ENCODE results near the gene ZNF385C. TPM values are rescaled to one million over a fixed set of nuclear protein-coding genes. Genes with fewer than 3 reads are reported as not detected.

ZNF385C gene
- total RNA-seq, 1 donor from 2014 or later = 0.13 TPM

DNA sequence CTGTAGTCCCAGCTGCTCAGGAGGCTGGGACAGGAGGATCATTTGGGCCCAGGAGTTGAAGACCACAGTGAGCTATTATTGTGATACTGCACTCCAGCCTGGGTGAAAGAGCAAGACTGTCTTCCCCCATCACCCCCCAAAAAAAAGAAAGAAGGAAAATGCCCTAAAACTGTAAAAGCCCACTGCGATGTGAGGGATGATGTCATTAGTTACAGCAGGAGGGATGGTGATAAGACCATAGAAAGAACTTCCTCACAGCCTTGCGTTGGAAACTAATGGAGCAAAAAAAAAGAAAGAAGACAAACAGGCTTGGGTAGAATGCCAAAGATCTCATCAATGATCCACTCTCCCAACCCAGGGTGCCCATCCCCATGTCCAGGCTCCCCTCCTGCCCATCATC lies 18.7 kb downstream of the ZNF385C start:
- ATAC-seq (no peak), DNase-seq (ENCODE audit: low spot score) (no peak)

DNA sequence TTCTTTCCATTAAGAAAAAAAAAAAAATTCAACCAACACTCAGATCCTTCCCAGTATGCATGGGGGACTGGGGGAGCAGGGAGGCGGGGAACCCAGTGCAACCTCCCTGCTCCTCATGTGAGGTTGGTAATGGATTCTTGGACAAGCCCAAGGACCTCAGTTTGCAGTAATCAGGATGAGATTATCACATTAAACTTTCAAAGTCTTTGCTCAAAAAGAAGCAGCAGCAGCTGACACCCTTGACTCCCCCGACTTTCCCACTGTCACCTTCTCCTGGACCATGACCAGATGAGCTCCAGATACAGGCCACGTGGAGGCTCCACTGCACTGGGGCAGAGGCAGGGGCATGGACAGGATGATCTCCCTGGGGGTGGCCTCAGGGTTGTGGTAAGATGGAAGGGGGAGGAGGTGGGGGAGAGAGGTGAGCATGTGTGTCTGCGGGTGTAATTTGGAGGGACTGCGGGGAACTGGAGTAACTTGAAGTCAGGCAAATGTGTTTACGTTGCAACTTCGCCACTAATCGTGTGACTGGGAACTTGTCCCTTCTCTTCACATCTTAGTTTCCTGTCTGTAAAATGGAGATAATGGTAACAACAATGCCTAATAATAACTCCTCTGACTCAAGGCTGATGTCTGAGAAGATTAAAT lies 19.8 kb downstream of the ZNF385C start:
- ATAC-seq (no peak), DNase-seq (ENCODE audit: low spot score) (no peak)

DNA sequence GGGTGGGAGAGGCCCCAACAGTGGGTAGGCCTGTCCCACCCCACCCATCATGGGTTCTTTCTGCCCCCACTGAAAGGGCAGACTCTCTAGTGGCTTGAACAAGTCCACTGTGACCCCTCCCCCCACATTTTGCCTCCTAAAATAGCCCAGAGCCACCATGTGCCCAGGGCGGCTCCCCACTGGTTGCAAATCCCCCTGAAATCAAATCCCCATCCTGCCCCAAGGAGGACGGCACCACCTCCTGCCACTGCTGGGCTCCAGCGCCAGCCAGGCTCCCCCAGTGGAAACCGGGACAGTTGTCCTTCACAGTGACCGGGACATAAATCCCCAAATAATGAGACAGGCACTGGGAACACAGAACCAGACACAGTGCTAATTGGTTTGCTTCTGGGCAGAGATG lies 20.5 kb downstream of the ZNF385C start:
- DNase-seq (ENCODE audit: low spot score) (no peak), ATAC-seq (no peak)

GRCh38 chr17:42076797-42077559 lies 21.3 kb downstream of the ZNF385C start:
- ATAC-seq (no peak), DNase-seq (ENCODE audit: low spot score) (no peak)

- ATAC-seq = no peak
- DNase-seq (ENCODE audit: low spot score) = no peak
These were observed 22.5 kb downstream of the ZNF385C start for GRCh38 chr17:42075789-42076188.

DNA sequence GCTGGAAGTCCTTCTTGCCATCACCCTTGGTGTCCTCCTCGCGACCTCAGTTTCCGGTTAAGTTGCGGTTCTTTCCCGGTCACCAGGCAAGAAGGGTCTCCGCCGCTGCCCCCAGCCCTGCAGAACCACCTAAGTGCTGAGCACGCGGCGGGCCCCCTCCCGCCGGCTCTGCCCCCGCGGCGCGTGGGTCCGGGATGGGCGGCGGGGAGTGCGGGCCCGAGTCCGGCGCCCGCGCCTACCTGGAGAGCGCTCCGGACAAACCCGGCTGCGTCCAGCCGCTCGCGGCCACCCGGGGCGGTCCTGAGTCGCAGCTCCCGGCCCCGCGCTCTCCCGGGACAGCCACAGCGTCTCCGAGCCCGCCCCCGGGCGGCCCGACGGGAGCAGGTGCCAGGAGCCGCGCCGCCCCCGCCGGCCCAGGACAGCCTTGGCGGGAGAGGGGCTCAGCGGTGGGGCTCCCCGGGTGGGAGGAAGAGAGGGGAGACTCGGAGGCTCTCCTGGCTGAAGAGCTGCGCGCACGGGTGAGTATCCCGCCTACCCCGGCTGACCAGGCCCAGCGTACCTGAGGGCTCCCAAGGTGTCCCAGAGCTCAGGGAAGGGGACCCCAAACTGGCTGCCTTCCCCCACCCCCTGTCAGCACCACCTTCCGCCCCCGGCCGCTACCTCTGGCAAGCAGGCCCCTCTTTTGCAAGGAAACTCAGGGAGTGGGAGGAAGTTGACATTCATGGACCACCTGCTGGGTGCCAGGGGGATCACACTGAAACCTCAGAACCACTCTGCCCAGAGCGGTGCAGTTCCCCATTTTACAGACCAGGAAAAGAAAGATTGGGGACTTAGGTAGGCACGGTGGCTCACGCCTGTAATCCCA lies 25.7 kb downstream of the ZNF385C start:
- no peak for DNase-seq (ENCODE audit: low spot score)
- peak; percentile 82 for ATAC-seq

DNA sequence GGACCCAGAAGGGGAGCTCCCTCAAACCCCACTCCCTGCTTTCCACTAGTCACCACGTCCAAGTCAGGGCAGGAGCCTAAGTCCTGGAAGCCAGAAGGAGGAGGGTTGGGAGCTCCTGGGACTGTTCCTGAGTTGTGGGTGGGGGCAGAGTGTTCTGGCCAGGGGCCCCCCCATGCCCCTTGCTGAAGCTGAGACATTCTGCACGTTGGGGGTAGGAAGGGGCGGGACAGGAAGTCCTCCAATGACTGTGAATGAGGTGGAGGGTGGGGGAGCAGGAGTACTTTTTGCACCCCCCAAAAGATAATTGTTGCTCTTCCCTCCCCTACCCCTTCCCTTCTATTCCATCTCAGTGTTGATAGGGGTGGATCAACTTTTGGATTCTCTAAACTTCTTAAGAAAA lies 26.5 kb downstream of the ZNF385C start:
- DNase-seq (ENCODE audit: low spot score) = no peak
- no peak for ATAC-seq

DNA sequence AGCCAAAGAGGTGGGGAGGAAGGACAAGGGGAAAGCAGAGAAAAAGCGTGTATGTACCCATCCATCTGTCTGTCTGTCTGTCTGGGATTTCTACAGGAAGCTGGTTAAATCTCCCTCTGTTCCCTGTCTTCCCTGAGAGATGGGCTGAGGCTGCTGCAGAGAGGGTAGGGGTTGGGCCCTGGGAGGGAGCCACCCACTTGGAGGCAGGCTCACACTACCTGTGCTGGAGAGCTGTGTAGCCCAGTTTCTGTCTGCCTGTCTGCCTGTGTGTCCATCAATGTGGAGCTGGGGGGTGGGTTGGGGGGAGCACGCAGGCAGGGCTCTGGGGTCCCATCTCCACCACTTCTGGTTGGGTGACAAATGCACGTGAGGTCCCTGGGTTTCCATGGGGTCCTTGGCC lies 29.3 kb downstream of the ZNF385C start:
- DNase-seq (ENCODE audit: low spot score) = no peak
- no peak for ATAC-seq

DNA sequence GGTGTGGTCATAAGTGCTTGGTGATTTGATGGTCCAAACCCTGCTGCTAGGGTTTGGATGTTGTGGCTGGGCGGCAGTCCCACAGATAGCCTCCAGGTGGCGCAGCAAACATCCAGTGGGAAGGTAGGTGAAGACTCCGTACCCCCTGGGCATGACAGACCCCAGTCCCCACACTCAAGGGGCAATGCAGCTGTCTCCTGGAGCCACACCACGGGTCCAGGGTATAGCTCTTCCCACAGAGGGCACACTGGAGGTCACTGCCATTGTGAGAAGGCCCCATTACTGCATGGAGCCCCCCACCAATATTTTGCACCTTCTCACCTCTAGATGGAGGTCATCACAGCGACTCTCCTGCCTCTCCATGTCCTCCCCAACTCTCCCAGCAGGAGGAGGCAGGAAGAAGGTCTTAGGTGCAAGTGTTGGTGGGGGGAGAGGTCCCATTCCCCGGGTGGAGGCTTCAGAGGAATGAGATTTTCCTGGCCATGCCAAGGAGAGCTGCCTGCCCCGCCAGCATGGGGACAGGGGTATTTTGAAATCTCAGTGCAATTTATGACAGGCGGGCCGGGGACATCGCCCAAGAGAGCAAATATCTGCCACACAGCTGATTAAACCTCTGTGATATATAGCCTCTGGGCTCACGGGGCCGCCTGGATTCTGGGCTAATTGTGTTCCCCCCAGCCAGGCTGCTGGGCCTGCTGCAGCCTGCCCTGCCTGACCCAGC lies 30.7 kb downstream of the ZNF385C start:
- ATAC-seq = peak; percentile 89
- DNase-seq (ENCODE audit: low spot score) = peak; percentile 71

- ATAC-seq (no peak), DNase-seq (ENCODE audit: low spot score) (no peak)
These were observed 33.1 kb downstream of the ZNF385C start for GRCh38 chr17:42065201-42065600.

DNA sequence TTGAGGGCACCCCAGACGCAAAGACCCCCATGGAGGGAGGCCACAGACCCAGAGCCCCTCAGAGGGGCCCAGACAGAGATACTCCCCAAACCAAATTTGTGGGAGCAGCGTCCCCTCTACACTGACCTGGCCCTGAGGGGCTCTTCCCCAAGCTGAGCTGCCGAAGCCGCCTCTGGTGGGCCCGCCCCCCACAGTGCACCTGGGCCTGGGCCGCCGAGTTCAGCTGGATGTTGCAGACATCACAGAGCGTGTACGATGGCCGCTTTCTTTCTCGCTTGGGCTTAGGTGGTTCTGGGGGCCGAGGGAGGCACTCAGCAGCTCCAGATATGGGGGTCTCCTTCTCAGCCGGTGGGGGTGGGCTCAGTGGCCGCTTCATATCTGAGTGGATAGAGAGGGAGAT lies 35.6 kb downstream of the ZNF385C start:
- no peak for ATAC-seq
- no peak for DNase-seq (ENCODE audit: low spot score)

DNA sequence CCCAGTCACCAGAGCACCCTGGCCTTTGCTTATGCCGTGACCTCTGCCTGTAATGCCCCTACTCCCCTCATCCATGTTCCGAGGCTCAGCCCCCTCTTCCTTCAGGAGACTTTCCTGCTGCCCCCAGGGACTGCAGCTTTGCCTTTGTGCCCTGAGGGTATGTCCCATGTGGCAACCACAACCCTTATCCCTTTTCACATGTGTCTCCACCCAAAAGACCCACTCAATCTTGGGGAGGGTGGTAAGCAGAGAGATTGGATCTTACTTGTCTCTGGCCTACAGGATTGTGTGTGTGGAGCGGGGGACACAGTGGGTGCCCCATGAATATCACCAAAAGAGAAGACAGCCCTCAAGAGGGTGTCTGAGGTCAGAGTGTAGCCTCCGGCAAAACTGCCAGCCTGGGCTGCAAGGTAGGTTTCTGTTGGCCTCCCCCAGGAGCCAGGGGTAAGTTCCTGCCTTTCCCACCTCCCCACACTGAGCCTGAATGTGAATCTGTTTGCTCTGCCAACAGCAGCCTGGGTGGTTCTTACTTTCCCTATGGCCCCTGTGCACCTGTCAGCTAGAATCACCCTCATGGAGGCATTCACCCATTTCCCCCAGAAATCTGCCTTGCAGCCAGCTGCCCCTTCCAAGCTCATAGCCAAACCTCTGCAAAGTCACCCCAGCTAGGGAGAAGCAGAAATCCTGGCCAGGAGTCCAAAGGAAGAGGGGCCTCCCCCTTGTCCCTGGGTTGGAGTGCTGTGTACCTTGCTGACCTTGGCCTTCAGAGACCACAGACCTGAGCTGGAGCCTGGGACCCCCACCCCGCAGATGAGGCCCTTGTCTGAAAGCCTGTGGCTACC lies 36.4 kb downstream of the ZNF385C start:
- ATAC-seq (no peak), DNase-seq (ENCODE audit: low spot score) (no peak)

GRCh38 chr17:42060231-42060630 lies 38.0 kb downstream of the ZNF385C start:
- ATAC-seq (no peak), DNase-seq (ENCODE audit: low spot score) (no peak)

- no peak for DNase-seq (ENCODE audit: low spot score)
- ATAC-seq = no peak
These were observed 38.5 kb downstream of the ZNF385C start for GRCh38 chr17:42059815-42060214.

DNA sequence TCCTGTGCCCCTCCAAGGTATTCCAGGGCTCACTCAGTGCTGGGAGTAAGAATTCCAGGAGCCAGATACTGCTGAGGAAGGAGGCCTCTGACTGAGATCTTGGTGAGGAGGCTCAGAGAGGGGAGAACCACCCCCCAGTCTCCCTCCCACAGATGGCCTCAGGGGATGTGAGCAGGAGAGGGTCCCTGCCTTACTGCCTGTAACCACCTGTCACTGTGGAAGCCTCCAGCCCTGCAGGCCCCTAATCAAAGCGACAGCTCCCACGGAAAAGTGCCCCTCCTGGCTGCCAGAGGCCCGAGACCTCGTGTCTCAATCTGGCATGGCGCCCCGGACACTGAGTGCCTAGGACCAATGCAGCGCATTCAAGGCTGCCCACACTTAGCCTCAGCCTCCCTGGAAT lies 40.2 kb downstream of the ZNF385C start:
- ATAC-seq = no peak
- DNase-seq (ENCODE audit: low spot score) = no peak

GRCh38 chr17:42056635-42057034 lies 41.6 kb downstream of the ZNF385C start:
- DNase-seq (ENCODE audit: low spot score) (no peak), ATAC-seq (no peak)

- DNase-seq (ENCODE audit: low spot score) (no peak), ATAC-seq (no peak)
These were observed 42.8 kb downstream of the ZNF385C start for GRCh38 chr17:42055496-42055895.

DNA sequence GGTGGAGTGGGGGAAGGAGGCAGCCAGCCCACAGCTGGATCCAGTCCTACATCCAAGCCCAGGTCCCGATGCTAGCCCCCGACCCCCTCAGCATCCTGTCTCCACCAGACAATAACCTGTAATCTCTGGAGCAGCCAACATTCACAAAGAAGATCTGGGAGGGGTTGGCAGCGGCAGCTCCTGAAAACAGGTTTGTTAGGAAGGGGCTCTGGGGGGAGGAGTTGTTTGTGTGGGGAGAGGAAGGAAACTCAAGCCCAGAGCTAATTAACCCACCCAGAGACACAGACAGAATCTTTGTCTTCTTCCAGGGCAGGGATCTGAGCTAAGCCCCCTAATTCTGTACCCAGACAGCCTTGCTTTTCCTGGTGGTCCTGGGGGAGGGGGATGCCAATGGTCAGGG lies 43.2 kb downstream of the ZNF385C start:
- DNase-seq (ENCODE audit: low spot score) (no peak), ATAC-seq (no peak)

- no peak for ATAC-seq
- no peak for DNase-seq (ENCODE audit: low spot score)
These were observed 44.4 kb downstream of the ZNF385C start for GRCh38 chr17:42053731-42054500.
